H1 (cell line): ENCODE results near the gene PDE4B. TPM values are rescaled to one million over a fixed set of nuclear protein-coding genes. Genes with fewer than 3 reads are reported as not detected.

Experiments used
- EGR1 ChIP-seq: IDR thresholded peaks from 2 replicates; pipeline ENCODE4 v1.6.1; 2011; ENCODE audit warnings: low read depth, low read length, borderline replicate concordance
- EP300 ChIP-seq, 2 experiments: IDR thresholded peaks; 1 replicate in 1 of 2; 2 replicates in 1 of 2; pipeline ENCODE4 v1.6.1; 2011 to 2012; ENCODE audit warnings: low read depth in 2 of 2, low read length in 2 of 2, mild to moderate bottlenecking in 2 of 2, borderline replicate concordance in 1 of 2, inconsistent platforms in 1 of 2, moderate library complexity in 1 of 2
- SIRT6 ChIP-seq: IDR thresholded peaks from one replicate; pipeline ENCODE4 v1.7.1; 2012; ENCODE audit warnings: low read length, inconsistent platforms
- SP1 ChIP-seq: IDR thresholded peaks from 2 replicates; pipeline ENCODE4 v1.6.1; 2011; ENCODE audit warnings: low read depth, low read length
- SUZ12 ChIP-seq: fragments of 200-600 bp; sonication (generic); IDR thresholded peaks from 2 replicates; pipeline ENCODE4 v1.6.1; 2012; ENCODE audit warnings: mild to moderate bottlenecking, inconsistent platforms, low read length, moderate library complexity, mixed read lengths
- TAF7 ChIP-seq: optimal IDR thresholded peaks from 2 replicates; pipeline ENCODE3; 2011; ENCODE audit warnings: low read depth, mild to moderate bottlenecking, inconsistent platforms, low read length, moderate library complexity, borderline replicate concordance
- ZNF274 ChIP-seq: IDR thresholded peaks from 2 replicates; pipeline ENCODE4 v1.7.0; 2012; ENCODE audit warnings: low read length, borderline replicate concordance; ENCODE audit errors: extremely low read depth
- polyA plus RNA-seq, 7 experiments: library from polyadenylated mRNA; depleted of rRNA in 3 of 7; stranded (reverse) in 5 of 7; unstranded in 2 of 7; fragments of >200 nt in 5 of 7; fragments of 200-250 nt in 2 of 7; gene quantifications; 1 replicate in 5 of 7; 2 replicates in 1 of 7; 4 replicates in 1 of 7; pipeline versions ENCODE4 v1.2.1 to v1.2.3, GENCODE V29; 2011 to 2013; ENCODE audit warnings: missing spikeins in 2 of 7, mixed read lengths in 2 of 7
- total RNA-seq: library from RNA; stranded (reverse); fragmentation: NEBNext Ultra II Directional; extraction: Animal tissue kit (Norgen Biotek cat#: 25700); gene quantifications from 2 replicates; pipeline ENCODE4 v1.2.1, GENCODE V29; 2021
- TF ChIP-seq, protein P1 (sequence below): fragments of 300-600 bp; sonication (generic); IDR thresholded peaks from 2 replicates; pipeline ENCODE4 v1.7.1; 2012; ENCODE audit warnings: low read length, moderate library complexity, mild to moderate bottlenecking, inconsistent platforms; ENCODE audit not compliant: insufficient replicate concordance
- TF ChIP-seq, protein P2 (sequence below): IDR thresholded peaks from 2 replicates; pipeline ENCODE4 v1.6.1; 2011; ENCODE audit warnings: low read depth, mild to moderate bottlenecking, low read length; ENCODE audit not compliant: insufficient read depth

The PDE4B gene
- total and polyA plus RNA-seq, 2 of the 8 experiments (the other 6 are each of a cell fraction or from before 2014, with no cell fraction given): 5.0 to 15.1 TPM

DNA sequence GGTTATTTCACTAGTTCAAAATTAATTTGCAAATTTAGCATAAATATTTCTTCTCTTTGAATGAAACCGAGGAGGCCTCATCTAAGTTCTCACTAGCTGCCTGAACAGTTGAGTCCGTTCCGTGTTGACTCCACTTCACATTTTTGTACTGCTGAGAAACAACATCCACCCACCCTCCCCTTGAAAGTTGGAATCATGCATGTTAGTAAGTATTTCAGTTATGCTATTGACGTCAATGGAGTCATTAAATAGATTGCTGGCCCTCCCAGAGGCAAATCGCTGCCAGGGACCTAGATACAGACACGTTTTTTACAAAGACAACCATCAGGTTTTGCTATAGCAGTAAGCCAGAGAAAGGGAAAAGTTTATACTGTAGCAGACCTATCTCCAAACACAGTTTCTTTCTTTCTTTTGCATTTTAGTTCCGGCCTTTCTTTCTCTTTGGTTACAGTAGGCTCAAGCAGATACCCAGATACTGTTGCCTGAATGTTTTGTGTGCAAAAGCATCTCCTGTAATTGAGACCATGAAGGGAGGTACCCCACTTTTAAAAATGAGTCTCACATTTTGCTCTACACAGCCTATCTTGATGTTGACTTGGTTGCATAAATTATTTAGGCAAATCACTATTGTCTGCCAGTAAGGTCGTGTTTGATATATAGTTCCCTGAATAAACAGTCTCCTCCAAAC, 478.7 kb downstream of the PDE4B start (continued):
- TF ChIP-seq, protein P1, sequence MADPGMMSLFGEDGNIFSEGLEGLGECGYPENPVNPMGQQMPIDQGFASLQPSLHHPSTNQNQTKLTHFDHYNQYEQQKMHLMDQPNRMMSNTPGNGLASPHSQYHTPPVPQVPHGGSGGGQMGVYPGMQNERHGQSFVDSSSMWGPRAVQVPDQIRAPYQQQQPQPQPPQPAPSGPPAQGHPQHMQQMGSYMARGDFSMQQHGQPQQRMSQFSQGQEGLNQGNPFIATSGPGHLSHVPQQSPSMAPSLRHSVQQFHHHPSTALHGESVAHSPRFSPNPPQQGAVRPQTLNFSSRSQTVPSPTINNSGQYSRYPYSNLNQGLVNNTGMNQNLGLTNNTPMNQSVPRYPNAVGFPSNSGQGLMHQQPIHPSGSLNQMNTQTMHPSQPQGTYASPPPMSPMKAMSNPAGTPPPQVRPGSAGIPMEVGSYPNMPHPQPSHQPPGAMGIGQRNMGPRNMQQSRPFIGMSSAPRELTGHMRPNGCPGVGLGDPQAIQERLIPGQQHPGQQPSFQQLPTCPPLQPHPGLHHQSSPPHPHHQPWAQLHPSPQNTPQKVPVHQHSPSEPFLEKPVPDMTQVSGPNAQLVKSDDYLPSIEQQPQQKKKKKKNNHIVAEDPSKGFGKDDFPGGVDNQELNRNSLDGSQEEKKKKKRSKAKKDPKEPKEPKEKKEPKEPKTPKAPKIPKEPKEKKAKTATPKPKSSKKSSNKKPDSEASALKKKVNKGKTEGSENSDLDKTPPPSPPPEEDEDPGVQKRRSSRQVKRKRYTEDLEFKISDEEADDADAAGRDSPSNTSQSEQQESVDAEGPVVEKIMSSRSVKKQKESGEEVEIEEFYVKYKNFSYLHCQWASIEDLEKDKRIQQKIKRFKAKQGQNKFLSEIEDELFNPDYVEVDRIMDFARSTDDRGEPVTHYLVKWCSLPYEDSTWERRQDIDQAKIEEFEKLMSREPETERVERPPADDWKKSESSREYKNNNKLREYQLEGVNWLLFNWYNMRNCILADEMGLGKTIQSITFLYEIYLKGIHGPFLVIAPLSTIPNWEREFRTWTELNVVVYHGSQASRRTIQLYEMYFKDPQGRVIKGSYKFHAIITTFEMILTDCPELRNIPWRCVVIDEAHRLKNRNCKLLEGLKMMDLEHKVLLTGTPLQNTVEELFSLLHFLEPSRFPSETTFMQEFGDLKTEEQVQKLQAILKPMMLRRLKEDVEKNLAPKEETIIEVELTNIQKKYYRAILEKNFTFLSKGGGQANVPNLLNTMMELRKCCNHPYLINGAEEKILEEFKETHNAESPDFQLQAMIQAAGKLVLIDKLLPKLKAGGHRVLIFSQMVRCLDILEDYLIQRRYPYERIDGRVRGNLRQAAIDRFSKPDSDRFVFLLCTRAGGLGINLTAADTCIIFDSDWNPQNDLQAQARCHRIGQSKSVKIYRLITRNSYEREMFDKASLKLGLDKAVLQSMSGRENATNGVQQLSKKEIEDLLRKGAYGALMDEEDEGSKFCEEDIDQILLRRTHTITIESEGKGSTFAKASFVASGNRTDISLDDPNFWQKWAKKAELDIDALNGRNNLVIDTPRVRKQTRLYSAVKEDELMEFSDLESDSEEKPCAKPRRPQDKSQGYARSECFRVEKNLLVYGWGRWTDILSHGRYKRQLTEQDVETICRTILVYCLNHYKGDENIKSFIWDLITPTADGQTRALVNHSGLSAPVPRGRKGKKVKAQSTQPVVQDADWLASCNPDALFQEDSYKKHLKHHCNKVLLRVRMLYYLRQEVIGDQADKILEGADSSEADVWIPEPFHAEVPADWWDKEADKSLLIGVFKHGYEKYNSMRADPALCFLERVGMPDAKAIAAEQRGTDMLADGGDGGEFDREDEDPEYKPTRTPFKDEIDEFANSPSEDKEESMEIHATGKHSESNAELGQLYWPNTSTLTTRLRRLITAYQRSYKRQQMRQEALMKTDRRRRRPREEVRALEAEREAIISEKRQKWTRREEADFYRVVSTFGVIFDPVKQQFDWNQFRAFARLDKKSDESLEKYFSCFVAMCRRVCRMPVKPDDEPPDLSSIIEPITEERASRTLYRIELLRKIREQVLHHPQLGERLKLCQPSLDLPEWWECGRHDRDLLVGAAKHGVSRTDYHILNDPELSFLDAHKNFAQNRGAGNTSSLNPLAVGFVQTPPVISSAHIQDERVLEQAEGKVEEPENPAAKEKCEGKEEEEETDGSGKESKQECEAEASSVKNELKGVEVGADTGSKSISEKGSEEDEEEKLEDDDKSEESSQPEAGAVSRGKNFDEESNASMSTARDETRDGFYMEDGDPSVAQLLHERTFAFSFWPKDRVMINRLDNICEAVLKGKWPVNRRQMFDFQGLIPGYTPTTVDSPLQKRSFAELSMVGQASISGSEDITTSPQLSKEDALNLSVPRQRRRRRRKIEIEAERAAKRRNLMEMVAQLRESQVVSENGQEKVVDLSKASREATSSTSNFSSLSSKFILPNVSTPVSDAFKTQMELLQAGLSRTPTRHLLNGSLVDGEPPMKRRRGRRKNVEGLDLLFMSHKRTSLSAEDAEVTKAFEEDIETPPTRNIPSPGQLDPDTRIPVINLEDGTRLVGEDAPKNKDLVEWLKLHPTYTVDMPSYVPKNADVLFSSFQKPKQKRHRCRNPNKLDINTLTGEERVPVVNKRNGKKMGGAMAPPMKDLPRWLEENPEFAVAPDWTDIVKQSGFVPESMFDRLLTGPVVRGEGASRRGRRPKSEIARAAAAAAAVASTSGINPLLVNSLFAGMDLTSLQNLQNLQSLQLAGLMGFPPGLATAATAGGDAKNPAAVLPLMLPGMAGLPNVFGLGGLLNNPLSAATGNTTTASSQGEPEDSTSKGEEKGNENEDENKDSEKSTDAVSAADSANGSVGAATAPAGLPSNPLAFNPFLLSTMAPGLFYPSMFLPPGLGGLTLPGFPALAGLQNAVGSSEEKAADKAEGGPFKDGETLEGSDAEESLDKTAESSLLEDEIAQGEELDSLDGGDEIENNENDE: no peak
- TF ChIP-seq ZNF274 (no peak), SP1 (peak; percentile 95), EGR1 (no peak), SIRT6 (no peak), SUZ12 (no peak), EP300 (IDR thresholded peaks at IDR 0.05; ENCODE audit: borderline replicate concordance in 1 of 2, low read depth in 2 of 2, low read length in 2 of 2) (0 out of 3 replicates have a peak, but pooled peaks of 1 of the 2 experiments have one; percentile 34), TAF7 (no peak)
- TF ChIP-seq, protein P2, sequence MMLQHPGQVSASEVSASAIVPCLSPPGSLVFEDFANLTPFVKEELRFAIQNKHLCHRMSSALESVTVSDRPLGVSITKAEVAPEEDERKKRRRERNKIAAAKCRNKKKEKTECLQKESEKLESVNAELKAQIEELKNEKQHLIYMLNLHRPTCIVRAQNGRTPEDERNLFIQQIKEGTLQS: no peak
